OCI-LY7 (cell line): ENCODE measurements around the gene OR2V1. TPM values are rescaled to one million over a fixed set of nuclear protein-coding genes. Genes with fewer than 3 reads are reported as not detected.

Experiments used
- BruUV-seq: library from RNA; stranded (reverse); fragments of 400-500 nt; replicated peaks from 2 replicates; lab custom pipeline; 2021; lab: Mats Ljungman, UMichigan
- CTCF ChIA-PET: fragments of 300-600 bp; sonication (Branson Sonifier 250); formaldehyde crosslinking; loops from one replicate; lab custom pipeline; 2022; ENCODE audit warnings: antibody characterized with exemption; ENCODE audit not compliant: unreplicated experiment; lab: Charles Lee
- POLR2A ChIA-PET: fragments of 300-600 bp; sonication (Branson Sonifier 250); formaldehyde crosslinking; loops from one replicate; lab custom pipeline; 2022; ENCODE audit warnings: antibody characterized with exemption; lab: Charles Lee
- DNase-seq: peaks from one replicate; pipeline ENCODE4 v3.0.0-alpha.2; 2015; ENCODE audit warnings: low spot score
- H2AFZ ChIP-seq: fragments of 200-600 bp; sonication (generic), shearing (Covaris generic); 2 replicates; pipeline ENCODE4 v1.6.1; 2014; ENCODE audit warnings: mild to moderate bottlenecking, antibody characterized with exemption, low read length, moderate library complexity
- H3K27ac ChIP-seq: fragments of 200-600 bp; sonication (generic); 2 replicates; pipeline ENCODE4 v1.5.1; 2014; ENCODE audit warnings: mixed run types, low read depth, mild to moderate bottlenecking, moderate library complexity, low read length, inconsistent platforms; ENCODE audit not compliant: poor library complexity, severe bottlenecking
- H3K36me3 ChIP-seq: fragments of 200-600 bp; sonication (generic); 2 replicates; pipeline ENCODE4 v1.6.1; 2014; ENCODE audit warnings: mild to moderate bottlenecking, antibody characterized with exemption, low read length, moderate library complexity, mixed read lengths; ENCODE audit not compliant: insufficient read depth
- H3K4me1 ChIP-seq: fragments of 200-600 bp; sonication (generic); 2 replicates; pipeline ENCODE4 v1.5.1; 2014; ENCODE audit warnings: mild to moderate bottlenecking, low read length; ENCODE audit not compliant: insufficient read depth, poor library complexity, severe bottlenecking
- H3K4me2 ChIP-seq: fragments of 200-600 bp; sonication (generic); 2 replicates; pipeline ENCODE4 v1.6.1; 2014; ENCODE audit warnings: mild to moderate bottlenecking, low read length
- H3K4me3 ChIP-seq: fragments of 200-600 bp; sonication (generic); 2 replicates; pipeline ENCODE4 v1.5.1; 2014; ENCODE audit warnings: mild to moderate bottlenecking, low read depth, low read length; ENCODE audit not compliant: poor library complexity, severe bottlenecking
- H3K79me2 ChIP-seq: fragments of 200-600 bp; sonication (generic); 2 replicates; pipeline ENCODE4 v1.6.1; 2016; ENCODE audit warnings: low read depth, mild to moderate bottlenecking, low read length, moderate library complexity, mixed read lengths; ENCODE audit not compliant: insufficient read depth
- H3K9me2 ChIP-seq: fragments of 200-600 bp; sonication (generic); 2 replicates; pipeline ENCODE4 v1.6.1; 2016; ENCODE audit warnings: mild to moderate bottlenecking, low read length, mixed read lengths; ENCODE audit not compliant: insufficient read depth
- H3K9me3 ChIP-seq: fragments of 200-600 bp; sonication (generic); 2 replicates; pipeline ENCODE4 v1.6.1; 2014; ENCODE audit warnings: mild to moderate bottlenecking, mixed run types, low read length, mixed read lengths
- H4K20me1 ChIP-seq: fragments of 200-600 bp; sonication (generic); 2 replicates; pipeline ENCODE4 v1.6.1; 2014; ENCODE audit warnings: mild to moderate bottlenecking, antibody characterized with exemption, low read length, moderate library complexity, mixed read lengths; ENCODE audit not compliant: insufficient read depth
- EZH2phosphoT487 ChIP-seq: fragments of 200-600 bp; sonication (generic); IDR thresholded peaks from 2 replicates; pipeline ENCODE4 v1.6.1; 2018; ENCODE audit warnings: low read depth, borderline replicate concordance, mild to moderate bottlenecking, mixed run types, antibody characterized with exemption, low read length, moderate library complexity, mixed read lengths
- intact Hi-C: fragments of 100-400 bp; cut with micrococcal nuclease; formaldehyde crosslinking; loops from one replicate; pipeline ENCODE4 v1.10.0; 2022; ENCODE audit not compliant: unreplicated experiment
- total RNA-seq, 2 experiments: library from RNA; depleted of rRNA in 1 of 2; stranded (reverse); fragments of >200 nt in 1 of 2; shearing (Covaris generic) in 1 of 2; gene quantifications; 2 replicates each; pipeline ENCODE4 v1.2.3, GENCODE V29; 2014 to 2022
- TF ChIP-seq, protein P1 (sequence below): fragments of 200-600 bp; sonication (generic); conservative IDR thresholded peaks from 2 replicates; pipeline ENCODE4 v1.5.1; 2014; ENCODE audit warnings: mild to moderate bottlenecking, antibody characterized with exemption, low read length, moderate library complexity, mixed read lengths

The OR2V1 gene
- total RNA-seq, 2 experiments from 2014 or later, result not detected

DNA sequence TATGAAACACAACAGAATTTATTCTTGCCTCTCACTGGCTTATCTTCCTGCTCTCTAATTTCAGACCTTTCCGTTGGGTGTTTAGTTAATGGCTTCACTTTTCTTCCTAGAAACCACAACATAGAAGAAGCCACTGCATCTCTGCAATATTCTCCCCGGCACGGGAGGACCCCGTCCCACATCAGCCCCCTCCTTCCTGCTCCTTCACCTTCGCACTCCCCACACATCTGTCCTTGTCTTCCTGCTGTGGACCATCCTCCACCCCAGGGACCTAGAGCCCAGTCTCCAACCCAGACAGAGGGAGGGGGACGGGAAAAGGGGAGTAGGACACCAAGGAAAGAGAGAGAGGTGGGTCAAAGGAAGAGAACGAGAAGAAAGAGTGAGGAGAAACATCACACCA, 1.4 kb downstream of the OR2V1 start:
- Histone ChIP-seq H3K79me2 (no peaks in the 10 kb centered on the region), H3K4me1 (no peaks in the 10 kb centered on the region), H3K36me3 (no peaks in the 10 kb centered on the region), H2AFZ (no peak overlapping the region), H3K9me2 (no peaks in the 10 kb centered on the region), H3K27ac (no peak overlapping the region), H3K4me2 (no peak overlapping the region), H4K20me1 (no peaks in the 10 kb centered on the region), H3K9me3 (no peaks in the 10 kb centered on the region), H3K4me3 (no peak overlapping the region)
- CTCF ChIA-PET, result no interaction called here
- no TSS peak for BruUV-seq
- TF ChIP-seq, protein P1, sequence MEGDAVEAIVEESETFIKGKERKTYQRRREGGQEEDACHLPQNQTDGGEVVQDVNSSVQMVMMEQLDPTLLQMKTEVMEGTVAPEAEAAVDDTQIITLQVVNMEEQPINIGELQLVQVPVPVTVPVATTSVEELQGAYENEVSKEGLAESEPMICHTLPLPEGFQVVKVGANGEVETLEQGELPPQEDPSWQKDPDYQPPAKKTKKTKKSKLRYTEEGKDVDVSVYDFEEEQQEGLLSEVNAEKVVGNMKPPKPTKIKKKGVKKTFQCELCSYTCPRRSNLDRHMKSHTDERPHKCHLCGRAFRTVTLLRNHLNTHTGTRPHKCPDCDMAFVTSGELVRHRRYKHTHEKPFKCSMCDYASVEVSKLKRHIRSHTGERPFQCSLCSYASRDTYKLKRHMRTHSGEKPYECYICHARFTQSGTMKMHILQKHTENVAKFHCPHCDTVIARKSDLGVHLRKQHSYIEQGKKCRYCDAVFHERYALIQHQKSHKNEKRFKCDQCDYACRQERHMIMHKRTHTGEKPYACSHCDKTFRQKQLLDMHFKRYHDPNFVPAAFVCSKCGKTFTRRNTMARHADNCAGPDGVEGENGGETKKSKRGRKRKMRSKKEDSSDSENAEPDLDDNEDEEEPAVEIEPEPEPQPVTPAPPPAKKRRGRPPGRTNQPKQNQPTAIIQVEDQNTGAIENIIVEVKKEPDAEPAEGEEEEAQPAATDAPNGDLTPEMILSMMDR, result no peak
- TF ChIP-seq EZH2phosphoT487, result no peak
- intact Hi-C loops, result no loop called here
- POLR2A ChIA-PET, result interaction anchor here (0.7 kb wide), 1 partner anchor 75 kb away, joined by 4 read pairs; no protein-coding TSS in a partner anchor
- DNase-seq, result no peak

DNA sequence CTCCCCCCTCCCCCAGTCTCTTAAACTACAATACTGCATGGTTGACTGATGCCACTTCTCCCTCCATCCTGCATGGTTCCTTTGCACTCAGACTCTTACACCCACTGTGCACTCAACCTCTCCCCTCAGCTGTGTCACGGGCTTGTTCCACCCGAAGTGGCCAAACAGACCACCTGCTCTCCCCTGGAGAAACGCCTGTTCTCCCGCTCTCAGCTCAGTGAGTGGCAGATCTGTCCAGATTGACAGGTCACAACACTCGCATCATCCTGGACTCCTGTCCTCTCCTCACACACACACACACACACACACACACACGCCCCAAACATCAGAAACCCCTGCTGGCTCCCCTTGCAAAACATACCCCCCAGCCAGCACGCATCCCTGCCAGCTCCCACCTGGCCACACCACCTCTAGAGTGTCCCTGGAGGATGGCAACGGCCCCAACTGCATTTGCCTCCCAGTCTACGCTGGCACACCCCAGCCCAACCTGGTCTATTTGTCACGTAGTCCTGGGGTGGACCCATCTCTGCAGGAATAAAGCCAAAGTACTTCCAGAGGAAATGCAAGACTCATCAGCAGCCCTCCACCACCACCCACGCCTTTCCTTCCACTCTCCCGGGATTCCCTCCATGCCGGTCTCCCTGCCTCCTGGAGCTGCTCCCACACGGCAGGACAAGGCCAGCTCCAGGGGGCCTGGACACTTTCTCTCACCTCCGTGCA, 2.9 kb downstream of the OR2V1 start:
- H4K20me1 ChIP-seq, result no peaks in the 10 kb centered on the region
- DNase-seq, result no peak
- BruUV-seq, result no TSS peak
- no peak for TF ChIP-seq EZH2phosphoT487
- TF ChIP-seq, protein P1, result no peak
- no peaks in the 10 kb centered on the region for H3K9me3 ChIP-seq
- intact Hi-C loops, result no loop called here
- H3K9me2 ChIP-seq, result no peaks in the 10 kb centered on the region
- no peak overlapping the region for H3K4me2 ChIP-seq
- POLR2A ChIA-PET, result interaction anchor here (0.7 kb wide), 1 partner anchor 104 kb away, joined by 3 read pairs; no protein-coding TSS in a partner anchor
- CTCF ChIA-PET, result no interaction called here
- H3K79me2 ChIP-seq, result no peaks in the 10 kb centered on the region
- H3K4me3 ChIP-seq, result no peak overlapping the region
- H3K27ac ChIP-seq, result no peak overlapping the region
- no peaks in the 10 kb centered on the region for H3K36me3 ChIP-seq
- no peak overlapping the region for H2AFZ ChIP-seq
- H3K4me1 ChIP-seq, result no peaks in the 10 kb centered on the region

DNA sequence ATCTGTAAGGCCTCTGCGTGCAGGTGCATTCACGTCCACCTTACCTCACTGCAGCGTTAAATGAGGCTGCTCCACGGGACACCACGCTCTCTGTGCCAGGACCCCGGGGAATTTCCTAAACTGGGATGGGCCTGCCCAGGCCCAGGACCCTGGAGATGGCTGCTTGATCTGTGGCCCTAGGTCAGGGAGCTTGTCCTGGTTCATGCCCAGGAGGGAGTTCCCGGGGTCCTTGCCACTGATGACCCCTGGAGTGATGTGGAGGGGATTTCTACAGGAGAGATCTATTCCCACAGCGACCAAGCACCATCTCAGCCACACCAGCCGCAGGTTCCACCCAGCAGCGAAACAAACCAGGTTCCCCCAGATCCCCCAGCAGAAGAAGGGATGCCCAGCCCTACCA, 3.5 kb downstream of the OR2V1 start:
- no peaks in the 10 kb centered on the region for H3K4me1 ChIP-seq
- no peaks in the 10 kb centered on the region for H3K36me3 ChIP-seq
- no peak overlapping the region for H3K4me2 ChIP-seq
- ChIA-PET CTCF (no interaction called here), POLR2A (no interaction called here)
- H3K9me2 ChIP-seq, result no peaks in the 10 kb centered on the region
- no peaks in the 10 kb centered on the region for H3K79me2 ChIP-seq
- no peak overlapping the region for H3K27ac ChIP-seq
- BruUV-seq, result no TSS peak
- no peak for DNase-seq
- H3K4me3 ChIP-seq, result no peak overlapping the region
- TF ChIP-seq, protein P1, result no peak
- no peak for TF ChIP-seq EZH2phosphoT487
- intact Hi-C loops, result no loop called here
- H2AFZ ChIP-seq, result no peak overlapping the region
- H4K20me1 ChIP-seq, result no peaks in the 10 kb centered on the region
- no peaks in the 10 kb centered on the region for H3K9me3 ChIP-seq
